Gastrocnemius medialis (tissue), 4 donors: ENCODE measurements around the gene MOBP.

ENCODE experiments used
- CTCF ChIP-seq, 5 experiments: fragments of 450-650 bp in 3 of 5; fragments of 200-600 bp in 2 of 5; sonication (generic) in 2 of 5; IDR thresholded peaks in 4 of 5; conservative IDR thresholded peaks in 1 of 5; 1 replicate in 4 of 5; 2 replicates in 1 of 5; pipeline ENCODE4 v1.5.1; 2016 to 2019; ENCODE audit warnings: antibody characterized with exemption in 5 of 5, mild to moderate bottlenecking in 3 of 5, moderate library complexity in 3 of 5
- POLR2A ChIP-seq, 2 donors: fragments of 450-650 bp; IDR thresholded peaks; one replicate each; pipeline ENCODE4 v1.6.1; 2017; ENCODE audit warnings: antibody characterized with exemption in 2 of 2, mild to moderate bottlenecking in 2 of 2, moderate library complexity in 2 of 2

GRCh38 chr3:39419742-39420315 lies 47.7 kb upstream of the MOBP start:
- TF ChIP-seq CTCF (IDR thresholded peaks at IDR 0.05 in 4 of 5, conservative IDR thresholded peaks at IDR 0.05 in 1 of 5), result no peak
- no peak for TF ChIP-seq POLR2A (IDR thresholded peaks at IDR 0.05)
